GM21381 (cell line): ENCODE measurements around the gene PRELID1.
"Not testable (repeated sequence)": the region's sequence is repeated elsewhere in the genome, so short reads cannot be mapped to it uniquely, and the experiment has no call there.

Source experiments
- ATAC-seq: cut with Tn5 transposase; IDR thresholded peaks from one replicate; pipeline ENCODE4 v1.9.1; 2021; ENCODE audit warnings: mild to moderate bottlenecking, moderate library complexity; ENCODE audit not compliant: unreplicated experiment

Gene PRELID1

GRCh38 chr5:177334781-177335700 is 31.4 kb downstream of the PRELID1 start:
- no peak for ATAC-seq

- no peak for ATAC-seq
These were observed 32.1 kb downstream of the PRELID1 start for GRCh38 chr5:177335701-177336065.

- ATAC-seq = no peak
These were observed 32.5 kb downstream of the PRELID1 start for GRCh38 chr5:177336112-177336511.

- ATAC-seq = no peak
These were observed 33.2 kb downstream of the PRELID1 start for GRCh38 chr5:177336603-177337494.

GRCh38 chr5:177338251-177339106 is 34.9 kb downstream of the PRELID1 start:
- ATAC-seq = no peak

- ATAC-seq = no peak
These were observed 35.6 kb downstream of the PRELID1 start for GRCh38 chr5:177339107-177339638.

GRCh38 chr5:177343000-177343399 is 39.4 kb downstream of the PRELID1 start:
- ATAC-seq = not testable (repeated sequence)

GRCh38 chr5:177343777-177344176 is 40.2 kb downstream of the PRELID1 start:
- no peak for ATAC-seq

GRCh38 chr5:177344891-177345290 is 41.3 kb downstream of the PRELID1 start:
- no peak for ATAC-seq

- ATAC-seq = no peak
These were observed 43.2 kb downstream of the PRELID1 start for GRCh38 chr5:177346820-177347219.

GRCh38 chr5:177347699-177348098 is 44.1 kb downstream of the PRELID1 start:
- no peak for ATAC-seq

GRCh38 chr5:177349362-177349647 is 45.7 kb downstream of the PRELID1 start:
- no peak for ATAC-seq

GRCh38 chr5:177349762-177350161 is 46.2 kb downstream of the PRELID1 start:
- no peak for ATAC-seq

GRCh38 chr5:177350776-177351391 is 47.3 kb downstream of the PRELID1 start:
- ATAC-seq = no peak

- peak; percentile 90 for ATAC-seq
These were observed 48.1 kb downstream of the PRELID1 start, which contains the start of gene LMAN2 for GRCh38 chr5:177351392-177352329. LMAN2 (minus strand) TSS chr5:177351668; CDS start chr5:177351647, 21 bp downstream.

- ATAC-seq = no peak
These were observed 49.5 kb downstream of the PRELID1 start for GRCh38 chr5:177353093-177353492.

GRCh38 chr5:177354256-177354655 is 50.7 kb downstream of the PRELID1 start:
- no peak for ATAC-seq

GRCh38 chr5:177354711-177355110 is 51.1 kb downstream of the PRELID1 start:
- ATAC-seq = no peak
